ENCODE results near the gene LRRC58. TPM values are rescaled to one million over a fixed set of nuclear protein-coding genes. Genes with fewer than 3 reads are reported as not detected.
"Not testable (repeated sequence)": the region's sequence is repeated elsewhere in the genome, so short reads cannot be mapped to it uniquely, and the experiment has no call there.

LRRC58 gene
- total and polyA plus RNA-seq, 4 donors, result 16.6 to 55.1 (median 27.1) TPM

DNA sequence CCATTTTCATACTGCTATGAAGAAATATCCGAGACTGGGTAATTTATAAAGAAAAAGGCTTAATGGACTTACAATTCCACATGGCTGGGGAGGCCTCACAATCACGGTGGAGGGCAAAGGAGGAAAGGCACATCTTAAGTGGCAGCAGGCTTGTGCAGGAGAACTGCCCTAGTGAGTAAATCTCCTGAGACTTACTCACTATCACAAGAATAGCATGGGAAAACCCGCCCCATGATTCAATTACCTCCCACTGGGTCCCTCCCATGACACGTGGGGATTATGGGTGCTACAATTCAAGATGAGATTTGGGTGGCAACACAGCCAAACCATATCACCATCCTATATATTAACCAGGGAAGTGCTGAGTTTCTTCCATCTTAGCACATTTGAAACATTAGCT is 25.4 kb downstream of the LRRC58 start:
- H3K4me3 ChIP-seq (ENCODE audit: low read depth, low read length); H3K36me3 ChIP-seq (ENCODE audit: control insufficient read depth, insufficient read depth, low read length); H3K27me3 ChIP-seq (ENCODE audit: control insufficient read depth, insufficient read depth, low read length); H3K9me3 ChIP-seq (ENCODE audit: control insufficient read depth, insufficient read depth, low read length); H3K4me1 ChIP-seq (ENCODE audit: control insufficient read depth, insufficient read depth, low read length); H3K27ac ChIP-seq (ENCODE audit: low read depth, low read length); DNase-seq (ENCODE audit: low read depth in 4 of 6, low spot score in 6 of 6): not testable (repeated sequence)
- WGBS (ENCODE audit: insufficient coverage), result no CpG with 5 or more reads among the region's 4 CpGs

DNA sequence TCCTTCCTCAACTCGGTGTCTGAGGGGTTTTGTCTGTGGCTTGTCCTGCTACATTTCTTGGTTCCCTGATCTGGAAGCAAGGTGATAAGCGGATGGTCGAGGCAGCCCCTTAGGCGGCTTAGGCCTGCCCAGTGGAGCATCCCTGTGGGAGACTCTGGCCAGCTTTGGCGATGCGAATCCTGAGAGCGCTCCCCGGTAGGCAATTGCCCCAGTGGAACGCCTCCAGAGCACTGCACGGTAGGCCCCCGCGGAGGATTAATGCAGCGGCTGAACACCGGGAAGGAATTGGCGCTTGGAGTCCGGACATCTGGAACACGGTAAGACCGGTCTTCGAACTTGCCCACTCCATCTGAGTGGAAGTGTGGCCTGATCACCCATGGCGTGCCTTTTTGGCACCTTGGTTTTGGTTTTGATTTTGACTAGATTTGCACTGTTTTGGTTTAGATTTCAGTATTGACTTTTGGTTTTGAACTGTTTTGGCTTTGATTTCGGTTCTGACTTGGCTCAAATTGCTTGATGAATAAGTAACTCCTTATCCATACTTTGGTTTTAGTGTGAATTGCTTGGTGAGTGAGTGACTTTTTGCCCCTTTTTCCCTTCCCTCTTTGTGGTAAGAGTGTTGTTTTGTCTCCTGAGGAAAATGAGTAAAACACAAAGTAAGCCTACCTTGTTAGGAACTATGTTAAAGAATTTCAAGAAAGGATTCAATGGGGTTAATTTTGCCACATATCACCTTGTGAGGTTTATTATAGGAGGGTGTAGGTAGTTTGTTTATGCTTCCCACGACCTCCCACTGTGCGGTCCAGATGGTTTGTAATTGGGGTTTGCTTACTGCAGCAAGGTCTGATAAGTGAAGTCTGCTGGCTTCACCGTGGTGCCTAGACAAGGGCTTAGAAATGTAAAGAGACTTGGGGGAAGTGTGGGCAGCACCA is 37.0 kb downstream of the LRRC58 start:
- H3K27me3 ChIP-seq (ENCODE audit: control insufficient read depth, insufficient read depth, low read length), result no peaks in the 10 kb centered on the region
- no peak overlapping the region for H3K27ac ChIP-seq (ENCODE audit: low read depth, low read length)
- H3K4me1 ChIP-seq (ENCODE audit: control insufficient read depth, insufficient read depth, low read length), result no peaks in the 10 kb centered on the region
- no peak overlapping the region for H3K4me3 ChIP-seq (ENCODE audit: low read depth, low read length)
- WGBS (ENCODE audit: insufficient coverage), result 94% methylated on average over 23 of the region's 24 CpGs
- H3K9me3 ChIP-seq (ENCODE audit: control insufficient read depth, insufficient read depth, low read length), result peaks cover 2% of the 10 kb centered on the region
- DNase-seq (ENCODE audit: low read depth in 4 of 6, low spot score in 6 of 6), result no peak
- peaks cover 1% of the 10 kb centered on the region for H3K36me3 ChIP-seq (ENCODE audit: control insufficient read depth, insufficient read depth, low read length)

DNA sequence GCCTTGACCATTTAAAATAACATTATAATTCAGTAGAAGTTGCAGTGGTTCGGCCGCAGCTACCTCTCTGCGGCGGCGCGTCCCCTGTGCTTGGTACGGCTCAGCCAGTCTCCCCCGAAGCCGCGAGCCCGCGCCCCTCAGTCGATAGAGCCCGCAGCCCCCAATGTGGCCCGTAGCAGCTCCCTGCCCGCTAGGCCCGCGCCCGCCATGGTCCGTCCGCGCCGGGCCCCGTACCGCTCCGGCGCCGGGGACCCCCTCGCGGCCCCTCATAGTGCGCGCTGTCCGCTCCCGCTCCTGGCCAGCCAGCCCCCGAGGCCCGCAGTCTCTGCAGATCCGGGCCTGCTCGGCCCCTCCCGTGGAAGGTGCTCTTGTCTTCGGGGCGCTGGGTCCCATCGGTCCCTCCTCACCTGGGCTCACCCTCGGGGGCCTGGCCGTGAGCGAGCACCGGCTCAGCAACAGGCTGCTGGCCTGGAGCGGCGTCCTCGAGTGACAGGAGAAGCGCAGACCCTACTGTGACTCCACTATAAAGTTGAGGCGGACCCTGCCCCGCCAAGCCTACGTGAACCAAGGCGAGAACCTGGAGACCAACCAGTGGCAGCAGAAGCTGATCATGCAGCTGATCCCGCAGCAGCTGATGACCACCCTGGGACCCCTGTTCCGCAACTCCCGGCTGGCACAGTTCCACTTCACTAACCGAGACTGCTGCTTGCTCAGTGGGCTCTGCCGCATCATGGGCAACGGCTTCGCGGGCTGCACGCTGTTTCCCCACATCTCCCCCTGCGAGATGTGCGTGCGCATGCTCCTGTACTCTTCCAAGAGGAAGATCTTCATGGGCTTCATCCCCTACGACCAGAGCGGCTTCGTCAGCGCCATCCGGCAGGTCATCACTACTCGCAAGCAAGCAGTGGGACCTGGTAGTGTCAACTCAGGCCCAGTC is 42.4 kb downstream of the LRRC58 start:
- no peaks in the 10 kb centered on the region for H3K4me1 ChIP-seq (ENCODE audit: control insufficient read depth, insufficient read depth, low read length)
- 63% methylated on average over 71 of the region's 72 CpGs for WGBS (ENCODE audit: insufficient coverage)

DNA sequence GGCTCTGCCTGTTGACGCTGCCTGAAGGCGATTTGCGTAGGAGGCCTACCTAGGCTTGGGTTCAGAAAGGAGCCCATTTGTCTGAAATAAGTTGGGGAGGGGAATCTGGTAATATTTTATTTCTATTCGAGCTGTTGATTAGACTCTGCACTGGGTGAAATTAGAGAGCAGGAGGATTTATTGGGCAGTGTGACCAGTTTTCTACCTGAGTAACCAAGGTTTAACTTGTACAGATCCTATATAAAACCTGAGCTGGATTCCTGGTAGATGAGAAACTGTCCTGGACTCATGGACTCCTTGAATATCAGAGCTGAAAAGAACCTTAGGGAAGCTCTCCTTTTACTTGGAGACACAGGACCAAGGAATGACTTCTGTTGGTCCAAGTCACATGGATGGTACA is 44.5 kb downstream of the LRRC58 start:
- Histone ChIP-seq H3K9me3 (ENCODE audit: control insufficient read depth, insufficient read depth, low read length) (no peaks in the 10 kb centered on the region), H3K27me3 (ENCODE audit: control insufficient read depth, insufficient read depth, low read length) (no peaks in the 10 kb centered on the region), H3K27ac (ENCODE audit: low read depth, low read length) (no peak overlapping the region), H3K36me3 (ENCODE audit: control insufficient read depth, insufficient read depth, low read length) (peaks cover 6% of the 10 kb centered on the region), H3K4me3 (ENCODE audit: low read depth, low read length) (no peak overlapping the region), H3K4me1 (ENCODE audit: control insufficient read depth, insufficient read depth, low read length) (no peaks in the 10 kb centered on the region)
- 76% methylated on average over 4 of the region's 4 CpGs for WGBS (ENCODE audit: insufficient coverage)
- DNase-seq (ENCODE audit: low read depth in 4 of 6, low spot score in 6 of 6), result no peak

More for the DNA sequence above, 42.4 kb downstream of the LRRC58 start:
- Histone ChIP-seq H3K36me3 (ENCODE audit: control insufficient read depth, insufficient read depth, low read length) (peaks cover 6% of the 10 kb centered on the region), H3K27ac (ENCODE audit: low read depth, low read length) (no peak overlapping the region), H3K9me3 (ENCODE audit: control insufficient read depth, insufficient read depth, low read length) (no peaks in the 10 kb centered on the region), H3K4me3 (ENCODE audit: low read depth, low read length) (no peak overlapping the region), H3K27me3 (ENCODE audit: control insufficient read depth, insufficient read depth, low read length) (no peaks in the 10 kb centered on the region)
- no peak for DNase-seq (ENCODE audit: low read depth in 4 of 6, low spot score in 6 of 6)

DNA sequence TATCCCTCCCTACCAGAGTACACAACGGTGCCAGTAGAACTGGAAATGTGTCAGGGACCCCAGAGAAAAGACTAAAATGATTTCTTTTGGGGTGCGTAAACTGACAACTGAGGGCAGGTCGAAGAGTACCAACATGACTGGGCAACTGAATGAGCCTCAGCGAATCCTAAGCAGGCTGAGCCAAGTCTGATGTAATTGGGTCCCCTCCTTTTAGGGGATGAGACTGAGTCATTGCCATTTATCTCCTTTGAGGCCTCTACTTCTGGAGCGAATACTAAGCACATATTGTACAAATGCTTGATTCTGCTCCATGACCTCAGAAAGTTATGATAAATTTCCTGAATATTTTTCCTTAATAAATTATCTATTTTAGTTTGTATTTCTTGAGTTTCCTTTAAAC is 46.8 kb downstream of the LRRC58 start:
- Histone ChIP-seq H3K4me3 (ENCODE audit: low read depth, low read length) (no peak overlapping the region), H3K4me1 (ENCODE audit: control insufficient read depth, insufficient read depth, low read length) (no peaks in the 10 kb centered on the region), H3K9me3 (ENCODE audit: control insufficient read depth, insufficient read depth, low read length) (no peaks in the 10 kb centered on the region), H3K36me3 (ENCODE audit: control insufficient read depth, insufficient read depth, low read length) (peaks cover 6% of the 10 kb centered on the region), H3K27ac (ENCODE audit: low read depth, low read length) (no peak overlapping the region), H3K27me3 (ENCODE audit: control insufficient read depth, insufficient read depth, low read length) (no peaks in the 10 kb centered on the region)
- DNase-seq (ENCODE audit: low read depth in 4 of 6, low spot score in 6 of 6), result no peak
- 83% methylated on average over 3 of the region's 5 CpGs for WGBS (ENCODE audit: insufficient coverage)

DNA sequence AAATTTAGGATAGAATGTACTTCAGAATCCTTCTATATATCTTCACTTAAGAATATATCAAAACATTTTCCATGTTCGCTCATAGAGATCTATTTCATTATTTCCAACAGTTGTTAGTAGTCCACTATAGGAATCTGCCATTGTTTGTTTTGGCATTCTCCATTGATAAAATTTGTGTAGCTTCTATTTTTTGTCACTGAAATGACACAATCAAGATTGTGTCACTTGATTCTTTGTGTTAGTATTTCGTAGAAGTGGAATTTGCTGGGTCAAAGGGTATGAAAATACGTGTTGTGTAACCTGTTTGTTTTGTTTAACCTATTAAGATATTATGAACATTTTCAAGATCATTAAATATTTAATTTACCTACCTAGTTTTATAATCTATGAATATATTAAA is 48.2 kb downstream of the LRRC58 start:
- Histone ChIP-seq H3K4me1 (ENCODE audit: control insufficient read depth, insufficient read depth, low read length) (no peaks in the 10 kb centered on the region), H3K4me3 (ENCODE audit: low read depth, low read length) (no peak overlapping the region), H3K36me3 (ENCODE audit: control insufficient read depth, insufficient read depth, low read length) (no peaks in the 10 kb centered on the region), H3K27me3 (ENCODE audit: control insufficient read depth, insufficient read depth, low read length) (no peaks in the 10 kb centered on the region), H3K9me3 (ENCODE audit: control insufficient read depth, insufficient read depth, low read length) (no peaks in the 10 kb centered on the region), H3K27ac (ENCODE audit: low read depth, low read length) (no peak overlapping the region)
- no CpG with 5 or more reads among the region's 3 CpGs for WGBS (ENCODE audit: insufficient coverage)
- DNase-seq (ENCODE audit: low read depth in 4 of 6, low spot score in 6 of 6), result no peak

DNA sequence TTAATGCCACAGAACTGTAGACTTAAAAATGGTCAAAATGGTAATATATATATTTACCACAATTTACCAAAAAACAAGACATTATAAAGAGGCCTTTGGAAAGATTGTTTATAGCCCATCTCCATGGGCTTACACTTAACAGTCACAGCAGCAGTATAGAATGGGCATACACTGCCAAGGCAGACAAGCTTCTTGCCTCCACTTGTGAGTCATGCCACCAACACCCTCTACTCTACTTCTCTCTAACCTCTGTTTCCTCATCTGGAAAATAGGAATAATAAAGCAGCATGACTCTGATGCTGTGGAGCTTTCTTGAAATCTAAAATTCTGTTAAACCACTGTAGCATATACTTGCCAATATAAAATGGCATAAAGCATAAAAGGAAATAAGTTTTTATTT is 49.8 kb downstream of the LRRC58 start:
- no peaks in the 10 kb centered on the region for H3K36me3 ChIP-seq (ENCODE audit: control insufficient read depth, insufficient read depth, low read length)
- no peaks in the 10 kb centered on the region for H3K27me3 ChIP-seq (ENCODE audit: control insufficient read depth, insufficient read depth, low read length)
- DNase-seq (ENCODE audit: low read depth in 4 of 6, low spot score in 6 of 6), result no peak
- H3K9me3 ChIP-seq (ENCODE audit: control insufficient read depth, insufficient read depth, low read length), result no peaks in the 10 kb centered on the region
- no peaks in the 10 kb centered on the region for H3K4me1 ChIP-seq (ENCODE audit: control insufficient read depth, insufficient read depth, low read length)
- H3K4me3 ChIP-seq (ENCODE audit: low read depth, low read length), result no peak overlapping the region
- no peak overlapping the region for H3K27ac ChIP-seq (ENCODE audit: low read depth, low read length)

DNA sequence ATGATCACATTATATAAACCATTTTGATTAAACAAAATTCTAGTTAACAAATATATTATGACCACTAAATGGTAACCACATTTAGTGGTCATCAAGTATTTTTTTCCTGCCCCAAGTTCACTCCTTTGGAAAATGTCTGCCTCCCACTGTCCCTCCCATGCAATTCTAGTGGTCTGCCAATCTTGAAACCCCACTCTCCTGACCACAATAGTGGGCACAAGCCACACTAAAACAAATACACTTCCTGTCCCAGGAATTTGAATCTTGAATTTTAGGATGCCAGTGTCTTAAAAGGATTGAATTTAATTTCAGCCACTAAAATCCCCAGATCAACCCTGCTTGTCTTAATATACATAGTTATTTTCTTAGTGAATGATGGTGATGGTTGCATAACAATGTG is 50.2 kb downstream of the LRRC58 start:
- H3K9me3 ChIP-seq (ENCODE audit: control insufficient read depth, insufficient read depth, low read length), result no peaks in the 10 kb centered on the region
- no peaks in the 10 kb centered on the region for H3K36me3 ChIP-seq (ENCODE audit: control insufficient read depth, insufficient read depth, low read length)
- H3K27me3 ChIP-seq (ENCODE audit: control insufficient read depth, insufficient read depth, low read length), result no peaks in the 10 kb centered on the region
- H3K27ac ChIP-seq (ENCODE audit: low read depth, low read length), result no peak overlapping the region
- no peak for DNase-seq (ENCODE audit: low read depth in 4 of 6, low spot score in 6 of 6)
- H3K4me3 ChIP-seq (ENCODE audit: low read depth, low read length), result no peak overlapping the region
- H3K4me1 ChIP-seq (ENCODE audit: control insufficient read depth, insufficient read depth, low read length), result no peaks in the 10 kb centered on the region

DNA sequence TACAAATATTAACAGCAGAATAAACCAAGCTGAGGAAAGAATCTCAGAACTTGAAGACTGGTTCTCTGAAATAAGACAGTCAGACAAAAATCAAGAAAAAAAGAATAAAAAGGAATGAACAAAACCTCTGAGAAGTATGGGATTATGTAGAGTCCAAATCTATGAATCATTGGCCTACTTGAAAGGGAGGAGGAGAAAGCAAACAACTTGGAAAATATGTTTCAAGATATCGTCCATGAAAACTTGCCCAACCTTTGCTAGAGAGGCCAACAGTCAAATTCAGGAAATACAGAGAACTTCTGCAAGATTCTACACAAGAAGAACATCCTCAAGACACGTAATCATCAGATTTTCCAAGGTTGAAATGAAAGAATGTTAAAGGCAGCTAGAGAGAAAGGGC is 57.6 kb downstream of the LRRC58 start:
- H3K27me3 ChIP-seq (ENCODE audit: control insufficient read depth, insufficient read depth, low read length); H3K27ac ChIP-seq (ENCODE audit: low read depth, low read length); H3K4me3 ChIP-seq (ENCODE audit: low read depth, low read length); DNase-seq (ENCODE audit: low read depth in 4 of 6, low spot score in 6 of 6); H3K4me1 ChIP-seq (ENCODE audit: control insufficient read depth, insufficient read depth, low read length); H3K9me3 ChIP-seq (ENCODE audit: control insufficient read depth, insufficient read depth, low read length); H3K36me3 ChIP-seq (ENCODE audit: control insufficient read depth, insufficient read depth, low read length): not testable (repeated sequence)
- WGBS (ENCODE audit: insufficient coverage), result no CpG with 5 or more reads among the region's 2 CpGs

All from spinal cord (tissue), 10 donors.